HG03196 (cell line): ENCODE results near the gene ZBTB7A.

Experiments used
- ATAC-seq: cut with Tn5 transposase; IDR thresholded peaks from one replicate; pipeline ENCODE4 v1.9.1; 2021; ENCODE audit not compliant: unreplicated experiment

Gene ZBTB7A

DNA sequence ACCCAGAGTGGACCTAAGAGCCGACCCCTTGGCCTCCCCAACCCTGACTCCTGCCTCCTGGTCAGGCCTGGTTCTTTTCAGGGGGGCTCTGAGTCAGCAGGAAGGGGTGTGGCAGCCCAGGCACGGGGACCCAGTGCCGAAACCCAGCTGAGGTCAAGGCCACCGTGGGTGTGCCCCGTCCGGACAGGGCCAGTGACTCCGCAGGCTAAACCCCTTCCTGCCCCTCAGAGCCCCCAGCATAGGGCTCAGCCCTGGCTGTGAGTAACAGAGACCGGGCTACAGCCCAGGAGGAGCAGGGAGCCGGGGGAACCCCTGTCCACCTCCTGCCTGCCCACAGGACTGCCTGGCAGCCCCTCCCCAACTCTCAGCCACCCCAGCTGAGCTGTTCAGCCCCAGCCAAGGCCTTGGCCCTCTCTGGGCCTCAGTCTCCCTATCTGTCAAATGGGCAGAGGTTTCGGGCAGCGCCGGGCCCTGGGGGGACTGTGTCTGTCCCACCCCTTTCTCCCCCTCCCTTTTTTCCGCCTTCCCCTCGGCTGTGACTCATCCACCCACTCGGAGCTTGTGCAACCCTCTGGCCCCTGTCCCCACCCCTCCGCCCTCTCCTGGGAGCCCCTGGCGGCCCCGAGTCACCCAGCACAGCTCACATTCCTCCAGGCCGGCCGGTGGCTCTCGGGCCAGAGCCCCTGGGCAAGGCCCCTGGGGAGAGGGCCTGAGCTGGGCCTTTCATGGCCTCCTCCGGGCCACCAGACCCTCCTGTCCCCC, 8.6 kb downstream of the ZBTB7A start:
- no peak for ATAC-seq

DNA sequence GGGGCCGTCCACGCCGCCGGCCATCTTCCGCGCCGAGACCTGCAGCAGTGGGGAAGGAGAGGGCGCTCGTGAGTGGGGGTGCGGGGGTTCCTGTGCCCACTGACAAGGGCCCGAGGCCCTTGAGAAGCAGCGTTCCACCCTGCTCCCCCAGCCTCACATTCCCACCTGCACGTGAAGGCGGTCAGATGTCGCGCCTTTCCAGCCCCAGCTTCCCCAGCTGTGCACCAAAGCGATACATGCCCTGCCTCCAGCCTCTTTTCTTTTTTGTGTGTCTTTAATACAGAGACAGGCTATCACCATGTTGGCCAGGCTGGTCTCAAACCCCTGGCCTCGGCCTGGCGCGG, 11.5 kb downstream of the ZBTB7A start:
- no peak for ATAC-seq

DNA sequence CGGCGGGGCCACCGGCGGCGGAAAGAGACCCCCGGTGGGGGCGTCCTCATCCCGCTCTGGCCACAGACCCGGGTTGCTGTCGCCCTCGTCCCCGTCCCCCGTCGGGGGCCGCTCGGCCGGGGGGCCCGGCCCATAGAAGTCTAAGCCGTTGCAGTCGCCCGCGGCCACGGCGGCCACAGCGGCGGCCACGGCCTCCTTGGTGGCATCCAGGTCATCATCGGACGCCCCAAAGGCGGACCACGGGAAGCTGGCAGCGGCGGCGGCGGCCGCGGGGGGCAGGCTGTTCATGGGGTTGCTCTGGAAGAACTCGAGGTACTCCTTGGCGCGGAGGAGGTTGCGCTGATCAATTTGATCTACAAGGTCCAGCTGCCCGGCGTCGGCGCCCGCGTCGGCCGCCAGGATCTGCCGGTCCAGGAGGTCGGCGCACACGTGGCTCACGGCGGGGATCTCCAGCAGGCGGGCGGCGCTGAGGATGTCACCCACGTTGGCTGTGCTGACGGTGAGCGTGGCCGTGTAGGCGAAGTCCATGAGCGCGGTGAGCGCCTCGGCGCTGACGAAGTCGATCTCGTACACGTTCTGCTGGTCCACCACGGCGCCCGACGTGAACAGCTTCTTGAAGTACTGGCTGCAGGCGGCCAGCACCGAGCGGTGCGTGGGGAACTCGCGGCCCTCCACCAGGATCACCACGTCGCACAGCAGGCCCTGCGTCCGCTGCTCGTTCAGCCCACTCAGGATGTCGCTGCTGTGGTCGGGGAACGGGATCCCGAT, 12.1 kb downstream of the ZBTB7A start:
- no peak for ATAC-seq

DNA sequence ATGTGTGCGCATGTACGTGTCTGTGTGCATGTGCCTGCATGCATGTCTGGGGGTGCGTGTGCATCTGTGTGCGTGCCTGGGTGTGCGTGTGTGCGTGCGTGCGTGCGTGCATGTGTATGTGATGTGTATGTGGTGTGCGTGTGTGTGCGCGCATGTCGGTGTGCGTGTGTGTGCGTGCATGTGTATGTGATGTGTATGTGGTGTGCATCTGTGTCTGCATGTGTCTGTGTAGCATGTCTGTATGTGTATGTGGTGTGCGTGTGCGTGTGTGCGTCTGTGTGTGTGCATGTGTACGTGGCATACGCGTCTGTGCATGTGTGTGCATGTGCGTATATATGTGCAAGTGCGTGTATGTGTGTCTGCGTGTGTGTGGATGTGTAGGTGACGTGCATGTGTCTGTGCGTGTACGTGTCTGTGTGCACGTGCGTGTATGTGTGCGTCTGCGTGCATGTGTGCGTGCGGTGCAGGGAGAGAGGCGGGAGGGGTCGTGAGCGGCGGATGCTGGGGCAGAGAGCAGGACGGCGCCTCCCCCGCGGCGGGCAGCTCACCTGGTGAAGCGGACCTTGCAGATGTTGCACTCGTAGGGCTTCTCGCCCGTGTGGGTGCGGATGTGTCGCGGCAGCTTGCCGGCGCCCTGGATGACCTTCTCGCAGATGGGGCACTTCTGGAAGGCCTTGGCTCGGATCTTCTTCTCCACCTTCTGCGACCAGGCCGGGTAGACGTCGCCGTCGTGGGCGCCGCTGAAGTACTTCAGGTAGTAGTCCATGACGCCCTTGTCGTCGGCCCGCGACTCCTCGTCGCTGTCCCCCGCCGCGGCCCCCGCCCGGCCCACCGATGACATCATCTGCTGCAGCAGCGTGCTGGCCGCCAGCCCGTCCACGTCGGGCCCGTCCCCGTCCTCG, 13.0 kb downstream of the ZBTB7A start:
- no peak for ATAC-seq

DNA sequence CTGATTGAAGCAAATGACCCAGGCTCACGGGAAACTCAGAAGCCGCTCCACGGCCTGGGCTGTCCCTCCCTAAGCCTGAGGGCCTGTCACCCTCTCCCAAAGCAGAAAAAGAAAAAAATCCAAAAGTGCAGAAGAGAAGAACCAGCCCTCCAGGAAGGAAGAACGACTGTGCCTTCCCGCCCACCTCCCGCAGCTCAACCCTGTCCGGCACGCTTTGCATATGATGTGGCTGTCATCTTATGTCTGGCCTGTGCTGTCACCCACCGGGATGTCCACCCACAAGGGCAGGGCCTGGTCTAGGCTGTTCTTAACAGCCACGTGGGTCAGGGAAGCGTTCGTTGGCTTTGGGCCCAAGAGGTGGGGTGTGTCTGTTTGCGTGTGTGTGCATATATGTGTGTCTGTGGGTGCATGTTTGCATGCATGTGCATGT, 13.7 kb downstream of the ZBTB7A start:
- ATAC-seq = no peak

DNA sequence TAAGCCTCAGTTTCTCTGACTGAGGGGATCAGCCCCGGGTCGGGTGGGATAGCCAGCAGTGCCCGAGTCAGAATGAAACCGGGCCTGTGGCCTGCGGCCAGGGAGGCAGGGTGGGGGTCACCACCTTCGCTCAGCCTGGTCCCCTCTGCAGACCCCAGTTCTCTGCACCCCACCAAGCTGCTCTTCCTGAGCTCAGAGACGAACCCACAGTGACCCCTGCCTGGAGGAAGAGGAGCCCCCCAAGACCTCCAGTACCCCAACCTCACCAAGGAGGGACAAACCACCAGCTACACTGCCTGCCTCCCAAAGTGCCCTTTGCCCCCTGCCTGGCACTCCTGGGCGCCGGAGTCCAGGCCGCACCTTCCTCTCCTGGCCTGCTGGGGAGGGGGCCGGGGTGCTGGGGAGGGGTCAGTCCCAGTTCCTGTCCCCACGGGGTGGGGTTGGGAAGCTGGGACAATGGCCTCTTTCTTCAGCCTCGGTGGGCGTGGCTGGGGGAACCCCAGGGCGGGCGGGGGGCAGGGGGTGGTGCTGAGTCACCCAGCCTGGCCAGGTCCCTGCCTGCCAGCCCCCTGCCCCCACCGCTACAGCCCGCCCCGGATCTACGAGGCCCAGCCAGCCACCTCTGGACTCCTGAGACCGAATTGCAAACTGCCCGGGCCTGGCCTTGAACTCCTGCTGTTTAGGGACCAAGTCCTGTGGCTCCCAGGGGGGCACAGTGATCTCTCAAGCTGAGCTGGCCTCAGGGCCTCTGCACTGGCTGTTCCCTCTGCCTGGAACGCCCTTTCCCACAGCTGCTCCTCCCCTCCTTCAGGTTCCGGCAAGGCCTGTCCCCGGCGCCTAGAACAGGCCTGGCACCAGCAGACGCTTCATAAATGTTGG, 14.3 kb downstream of the ZBTB7A start:
- no peak for ATAC-seq

DNA sequence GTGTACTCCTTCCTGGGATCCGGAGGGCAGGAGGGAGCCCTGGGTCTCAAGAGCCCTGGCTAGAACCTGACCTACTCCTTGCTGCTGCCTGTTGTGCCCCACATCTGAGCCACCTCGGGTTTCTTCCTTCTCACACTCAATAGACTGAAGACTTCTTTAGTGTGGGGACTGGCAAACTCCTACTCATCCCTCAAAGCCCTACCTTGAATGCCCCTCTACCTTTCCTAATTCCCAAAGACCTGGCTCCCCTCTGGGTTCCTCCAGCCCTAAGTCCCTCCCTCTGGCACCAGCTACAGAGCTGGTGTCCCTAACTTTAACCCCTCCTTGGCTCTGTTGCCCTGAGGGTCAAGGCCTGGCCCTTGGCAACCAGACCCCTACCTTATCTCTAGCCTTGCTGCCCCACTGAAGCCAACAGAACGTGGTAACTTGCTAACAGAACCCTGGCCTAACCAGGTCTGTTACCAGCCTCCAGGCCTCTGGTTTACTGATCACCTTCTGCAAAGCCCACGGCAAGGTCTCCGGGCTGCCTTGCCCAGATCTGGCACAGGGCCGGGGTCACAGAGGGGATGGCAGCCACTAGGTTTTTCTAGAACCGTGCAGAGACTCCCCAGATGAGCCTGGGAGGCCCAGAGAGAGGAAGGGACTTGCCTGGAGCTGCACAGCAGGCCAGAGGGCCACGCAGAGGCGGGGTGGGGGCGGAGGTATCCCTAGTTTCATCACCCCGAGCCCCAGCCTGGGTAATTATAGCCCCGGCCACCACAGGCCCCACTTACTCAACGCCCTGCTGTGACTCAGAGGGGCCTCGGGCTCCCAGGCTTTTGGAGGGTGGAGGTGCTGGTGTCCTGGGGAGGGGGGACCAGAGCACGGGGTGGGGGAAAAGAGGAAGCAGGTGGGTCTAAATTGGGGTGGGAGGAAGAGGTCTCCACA, 15.3 kb downstream of the ZBTB7A start:
- no peak for ATAC-seq

DNA sequence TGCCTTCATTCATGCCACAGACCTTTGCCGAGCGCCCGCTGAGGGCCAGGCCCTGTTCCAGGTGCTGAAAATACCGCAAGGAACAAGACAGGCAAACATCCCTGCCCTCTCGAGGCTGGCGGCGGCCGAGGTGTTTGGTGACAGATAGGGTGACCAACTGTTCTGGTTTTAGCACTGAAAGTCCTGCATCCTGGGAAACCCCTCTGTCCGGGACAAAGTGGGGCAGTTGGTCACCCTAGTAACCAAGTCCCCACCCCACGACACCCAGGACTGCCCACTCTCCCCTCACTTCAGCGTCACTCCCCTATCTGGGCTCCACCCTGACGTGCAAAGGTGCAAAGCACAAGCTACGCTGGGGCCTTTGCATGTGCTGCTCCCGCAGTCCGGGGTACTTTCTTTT, 17.3 kb downstream of the ZBTB7A start:
- no peak for ATAC-seq

DNA sequence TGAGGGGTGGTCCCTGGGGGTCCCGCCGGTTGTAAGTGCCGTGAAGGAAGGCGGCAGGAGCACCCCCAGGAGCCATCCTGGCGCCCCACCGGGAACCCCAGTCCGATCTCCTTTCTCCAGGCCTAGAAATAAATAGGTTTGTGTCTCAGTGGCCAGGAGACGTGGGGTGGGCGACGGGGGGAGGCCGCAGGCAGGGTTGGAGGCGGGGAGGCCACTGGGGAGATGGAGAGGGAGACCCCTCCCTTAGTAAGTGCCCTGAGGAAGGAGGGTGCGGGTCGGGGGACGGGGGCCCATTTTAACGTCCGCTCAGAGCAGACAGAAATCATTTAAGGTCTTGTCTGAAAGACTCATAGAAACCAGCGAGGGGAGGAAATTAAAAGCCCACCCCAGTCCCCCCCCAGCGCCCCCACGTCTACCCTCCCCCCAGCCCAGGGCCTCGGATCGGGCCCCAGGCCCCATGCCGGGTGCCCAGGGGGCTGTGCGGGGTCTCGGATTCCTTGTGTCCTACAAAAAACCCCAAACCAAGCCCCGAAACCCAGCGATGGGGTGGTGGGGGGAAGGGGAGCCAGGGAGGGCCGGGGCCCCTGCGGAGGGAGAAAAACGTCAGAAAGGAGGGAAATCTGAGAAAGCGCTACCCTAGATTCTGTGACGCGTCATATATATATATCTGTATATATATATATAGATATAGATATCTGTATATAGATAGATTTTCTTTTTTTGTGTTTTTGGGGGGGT, 19.6 kb downstream of the ZBTB7A start:
- ATAC-seq = no peak

DNA sequence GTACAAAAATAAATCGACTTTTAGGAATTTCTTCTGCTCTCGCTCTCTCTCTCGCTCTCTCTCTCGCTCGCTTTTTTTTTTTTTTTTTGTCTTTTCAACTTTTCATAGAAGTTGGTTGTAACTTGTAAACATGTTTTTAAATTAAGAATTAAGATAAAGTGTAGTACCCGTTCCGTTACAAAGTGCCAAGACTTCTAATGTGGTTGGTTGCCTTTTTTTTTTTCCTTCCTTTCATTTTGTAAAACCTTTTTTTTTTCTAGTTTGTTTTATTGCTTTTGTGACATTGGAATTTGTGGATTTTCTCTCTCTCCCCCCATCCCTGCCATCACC, 20.4 kb downstream of the ZBTB7A start:
- no peak for ATAC-seq

DNA sequence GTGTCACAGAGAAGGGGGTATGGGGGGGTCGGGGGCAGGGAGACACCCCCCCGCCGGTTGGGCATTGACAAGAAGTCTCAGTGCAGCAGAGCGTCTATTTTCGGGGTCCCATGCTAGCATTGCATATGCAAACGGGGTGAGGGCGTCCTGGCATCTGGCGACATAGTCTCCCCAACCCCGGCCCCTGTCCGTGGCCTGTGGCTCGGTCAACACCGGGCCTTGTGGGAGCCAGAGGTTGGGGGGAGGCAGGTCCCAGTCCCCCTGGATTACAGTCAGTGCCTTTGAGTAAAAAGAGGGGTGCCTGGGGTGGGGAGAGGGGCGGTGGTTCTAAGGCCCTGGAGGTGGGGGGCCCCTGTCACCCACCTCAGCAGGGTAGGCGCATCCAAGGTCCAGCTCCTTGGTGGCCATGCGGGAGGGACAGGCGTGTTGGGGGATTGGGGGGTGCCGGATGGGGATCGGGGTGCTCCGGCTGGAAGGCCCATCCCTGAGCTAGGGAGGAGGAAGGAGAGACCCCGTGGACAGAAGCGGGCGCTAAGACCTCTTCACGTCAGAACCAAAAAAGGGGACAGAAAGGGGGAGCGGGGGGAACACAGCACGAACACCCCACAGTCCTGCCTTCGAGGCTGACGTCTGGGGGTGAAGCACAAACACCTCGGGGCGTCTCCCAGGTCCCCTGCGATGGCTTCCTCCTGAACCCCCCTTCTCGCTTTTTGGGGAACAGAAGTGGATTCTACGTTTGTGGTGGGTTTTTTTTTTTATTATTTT, 20.9 kb downstream of the ZBTB7A start:
- no peak for ATAC-seq

DNA sequence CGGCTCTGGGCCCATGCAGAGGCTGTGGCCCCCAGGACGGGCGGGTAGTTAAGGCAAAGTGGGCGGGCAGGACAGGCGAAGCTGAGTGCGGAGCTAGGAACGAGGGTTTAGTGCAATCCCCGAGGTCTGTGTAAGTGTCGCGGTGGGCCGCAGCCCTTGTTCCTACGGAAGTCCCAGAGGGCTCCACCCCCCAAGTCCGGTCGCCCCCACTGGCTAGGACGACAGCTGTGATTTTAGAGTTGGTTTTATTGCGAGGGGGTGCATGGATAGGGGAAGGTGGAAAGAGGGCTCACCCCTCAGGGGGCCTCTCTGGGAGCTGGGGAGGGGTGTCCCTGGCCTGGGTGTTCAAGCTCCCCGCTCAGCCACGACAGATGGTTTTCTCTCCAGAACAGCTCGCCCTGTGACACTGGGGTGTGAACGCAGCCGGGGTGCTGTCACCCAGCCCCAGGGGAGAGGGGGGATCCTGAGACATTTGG, 21.7 kb downstream of the ZBTB7A start:
- no peak for ATAC-seq

DNA sequence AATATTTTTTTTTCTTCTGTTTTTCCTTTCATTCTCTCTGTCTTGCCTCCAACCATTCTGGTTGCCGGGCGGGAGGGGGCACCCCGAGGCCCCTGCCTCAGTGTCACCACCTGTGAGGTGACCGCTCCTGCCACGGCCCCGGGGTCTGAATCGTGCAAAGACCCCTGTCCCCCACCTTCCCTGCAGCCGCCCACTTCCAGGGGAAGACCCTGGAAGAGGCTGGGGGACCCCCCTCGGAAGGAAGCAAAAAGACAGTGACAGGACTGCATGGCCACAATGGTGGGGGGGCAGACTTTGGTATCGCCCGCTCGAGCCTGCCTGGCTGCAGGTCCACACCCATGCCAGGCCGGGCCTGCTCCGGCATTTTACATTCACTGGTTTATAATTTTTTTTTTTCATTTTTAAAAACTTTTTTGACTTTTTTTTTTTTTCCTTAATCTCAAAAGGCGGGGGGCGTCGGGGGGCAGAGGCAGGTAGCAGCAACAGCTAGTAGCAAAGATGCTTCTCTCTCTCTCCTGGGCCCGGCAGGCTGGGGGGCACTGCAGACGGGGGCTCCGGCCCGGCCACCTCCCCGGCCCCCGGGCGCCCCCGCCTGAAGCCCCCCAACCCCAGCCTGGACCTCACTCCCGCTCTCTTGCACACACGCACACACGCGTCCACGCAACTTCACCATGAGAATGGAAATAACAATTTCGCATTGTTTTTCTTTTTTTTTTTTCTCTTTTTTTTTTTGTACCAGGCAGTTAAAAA, 22.6 kb downstream of the ZBTB7A start:
- ATAC-seq = no peak

DNA sequence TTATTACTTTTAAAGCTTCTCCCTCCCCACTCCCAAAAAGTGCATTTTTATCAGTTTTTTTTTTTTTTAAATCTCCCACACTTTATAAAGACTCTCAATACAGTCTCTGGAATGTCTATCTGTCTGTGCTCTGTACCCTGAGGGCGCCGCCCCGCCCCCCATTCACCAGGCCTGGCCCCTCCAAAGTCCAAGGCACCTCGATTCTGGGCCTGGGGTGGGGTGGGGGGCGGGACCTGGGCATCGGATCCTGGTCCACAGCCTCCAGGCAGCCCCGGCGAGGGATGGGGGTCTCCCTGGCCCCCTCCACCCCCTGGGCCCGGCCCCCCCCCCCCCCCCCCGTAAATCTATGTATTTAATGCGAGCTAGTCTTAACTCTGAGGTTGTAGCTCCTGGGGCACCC, 23.3 kb downstream of the ZBTB7A start:
- no peak for ATAC-seq

DNA sequence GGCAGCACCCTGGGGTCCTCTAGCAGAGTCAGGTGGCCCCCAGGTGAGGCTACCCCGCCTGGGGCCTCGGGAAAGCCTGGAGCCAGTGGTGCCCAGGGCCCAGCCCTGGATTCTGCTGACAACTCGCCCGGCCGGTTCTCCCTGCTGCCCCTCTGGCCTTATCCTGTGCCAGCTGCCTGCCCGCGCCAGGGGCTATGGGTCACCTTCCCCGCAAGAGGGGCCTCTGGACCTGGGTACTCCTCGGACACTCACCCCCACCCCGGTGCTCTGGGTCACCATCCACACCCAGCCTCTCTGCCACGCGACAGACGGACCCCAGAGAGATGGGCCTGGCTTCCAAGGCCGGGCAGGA, 24.0 kb downstream of the ZBTB7A start:
- ATAC-seq = no peak

DNA sequence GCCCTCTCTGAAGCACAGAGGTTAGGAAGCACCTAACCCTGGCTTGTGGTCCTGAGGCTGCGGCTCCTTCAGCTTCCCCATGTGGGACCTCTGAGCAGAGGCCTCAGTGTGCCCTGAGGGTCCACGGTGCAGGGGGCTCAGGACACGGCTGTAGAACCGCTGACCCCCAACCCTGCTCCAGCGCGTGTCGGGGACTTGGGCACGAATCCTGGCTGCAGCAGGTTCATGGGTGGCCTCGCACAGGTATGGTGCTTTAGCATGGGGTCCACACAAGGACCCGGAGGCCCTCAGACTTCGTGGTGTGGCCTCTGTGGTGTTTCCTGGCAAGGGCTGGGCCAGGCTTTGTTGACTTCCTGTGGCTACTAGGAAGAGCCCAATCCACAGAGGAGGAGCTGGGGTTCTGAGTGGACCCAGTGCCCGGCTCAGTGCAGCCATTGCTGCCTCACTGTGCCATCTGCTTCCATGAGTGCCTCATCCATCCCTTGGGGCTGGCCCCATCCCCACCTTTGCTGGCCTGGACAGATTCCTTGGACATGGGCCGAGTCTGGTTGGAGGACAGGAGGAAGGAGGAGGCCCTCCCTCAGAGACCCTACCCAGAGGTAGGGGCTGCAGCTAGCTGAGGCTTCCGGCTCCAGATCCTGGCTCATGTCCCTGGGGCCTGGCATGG, 24.5 kb downstream of the ZBTB7A start:
- no peak for ATAC-seq
